T-helper 22 cell (primary cell): ENCODE results near the gene PMAIP1.
"Not testable (repeated sequence)": the region's sequence is repeated elsewhere in the genome, so short reads cannot be mapped to it uniquely, and the experiment has no call there.

ENCODE experiments used
- DNase-seq: peaks from one replicate; pipeline ENCODE4 v3.0.0-alpha.2; 2020; ENCODE audit warnings: low read depth

The PMAIP1 gene

GRCh38 chr18:59899298-59900221 is at the start of gene PMAIP1:
TSS of gene PMAIP1 (plus strand) at chr18:59899996. CDS start at chr18:59900178, 182 bp downstream.
- peak; percentile 77 for DNase-seq

- no peak for DNase-seq
Observed at GRCh38 chr18:59851784-59852399, 47.9 kb upstream of the PMAIP1 start.

- no peak for DNase-seq
Observed at GRCh38 chr18:59852548-59852947, 47.2 kb upstream of the PMAIP1 start.

GRCh38 chr18:59853380-59853779 is 46.4 kb upstream of the PMAIP1 start:
- no peak for DNase-seq

GRCh38 chr18:59853988-59854387 is 45.8 kb upstream of the PMAIP1 start:
- not testable (repeated sequence) for DNase-seq

GRCh38 chr18:59861009-59861408 is 38.8 kb upstream of the PMAIP1 start:
- no peak for DNase-seq

- DNase-seq: no peak
Observed at GRCh38 chr18:59861963-59862819, 37.6 kb upstream of the PMAIP1 start.

- DNase-seq: no peak
Observed at GRCh38 chr18:59865241-59865986, 34.4 kb upstream of the PMAIP1 start.

GRCh38 chr18:59866551-59867269 is 33.1 kb upstream of the PMAIP1 start:
- DNase-seq: no peak

GRCh38 chr18:59867337-59868104 is 32.3 kb upstream of the PMAIP1 start:
- DNase-seq: no peak

GRCh38 chr18:59870623-59871130 is 29.1 kb upstream of the PMAIP1 start:
- DNase-seq: no peak

- no peak for DNase-seq
Observed at GRCh38 chr18:59871711-59872362, 28.0 kb upstream of the PMAIP1 start.

- DNase-seq: no peak
Observed at GRCh38 chr18:59873641-59874040, 26.2 kb upstream of the PMAIP1 start.

- no peak for DNase-seq
Observed at GRCh38 chr18:59874166-59874565, 25.6 kb upstream of the PMAIP1 start.

GRCh38 chr18:59876310-59876626 is 23.5 kb upstream of the PMAIP1 start:
- DNase-seq: no peak

- DNase-seq: no peak
Observed at GRCh38 chr18:59877361-59877760, 22.4 kb upstream of the PMAIP1 start.

GRCh38 chr18:59878644-59879043 is 21.2 kb upstream of the PMAIP1 start:
- no peak for DNase-seq

- no peak for DNase-seq
Observed at GRCh38 chr18:59881728-59882656, 17.8 kb upstream of the PMAIP1 start.

GRCh38 chr18:59884351-59884750 is 15.4 kb upstream of the PMAIP1 start:
- no peak for DNase-seq
